ENCODE results near the gene SLC22A23.

Gene SLC22A23

DNA sequence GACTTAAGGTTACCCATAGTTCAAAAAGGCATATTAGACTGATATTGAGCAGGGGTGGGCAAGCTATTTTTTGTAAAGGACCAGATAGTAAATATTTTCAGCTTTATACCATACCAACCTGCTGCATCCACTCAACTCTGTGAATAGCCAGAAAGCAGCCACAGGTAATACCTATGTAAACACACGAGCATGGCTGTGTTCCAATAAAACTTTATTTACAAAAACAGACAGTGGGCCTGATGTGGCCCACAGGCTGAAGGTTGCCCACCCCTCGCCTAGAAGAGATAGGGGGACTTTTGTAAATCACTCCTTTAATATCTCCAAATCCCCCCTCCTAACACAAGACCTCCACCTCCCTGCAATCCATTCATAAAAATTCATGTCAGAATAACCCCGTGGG lies 133.7 kb downstream of the SLC22A23 start:
- no peaks in the 10 kb centered on the region for H3K36me3 ChIP-seq (ENCODE audit: insufficient read depth, low read length)
- H3K4me1 ChIP-seq (ENCODE audit: insufficient read depth, low read length) = peaks cover 6% of the 10 kb centered on the region
- H4K20me1 ChIP-seq (ENCODE audit: insufficient read depth, low read length) = peaks cover 14% of the 10 kb centered on the region; the same call in 1 of the 2 replicates
- DNase-seq (no peak), ATAC-seq (ENCODE audit: insufficient read depth, low read depth) (no peak)
- no peak for TF ChIP-seq EZH2 (IDR thresholded peaks at IDR 0.05; ENCODE audit: borderline replicate concordance, low read depth, low read length, severe bottlenecking)
- TF ChIP-seq, protein P1, sequence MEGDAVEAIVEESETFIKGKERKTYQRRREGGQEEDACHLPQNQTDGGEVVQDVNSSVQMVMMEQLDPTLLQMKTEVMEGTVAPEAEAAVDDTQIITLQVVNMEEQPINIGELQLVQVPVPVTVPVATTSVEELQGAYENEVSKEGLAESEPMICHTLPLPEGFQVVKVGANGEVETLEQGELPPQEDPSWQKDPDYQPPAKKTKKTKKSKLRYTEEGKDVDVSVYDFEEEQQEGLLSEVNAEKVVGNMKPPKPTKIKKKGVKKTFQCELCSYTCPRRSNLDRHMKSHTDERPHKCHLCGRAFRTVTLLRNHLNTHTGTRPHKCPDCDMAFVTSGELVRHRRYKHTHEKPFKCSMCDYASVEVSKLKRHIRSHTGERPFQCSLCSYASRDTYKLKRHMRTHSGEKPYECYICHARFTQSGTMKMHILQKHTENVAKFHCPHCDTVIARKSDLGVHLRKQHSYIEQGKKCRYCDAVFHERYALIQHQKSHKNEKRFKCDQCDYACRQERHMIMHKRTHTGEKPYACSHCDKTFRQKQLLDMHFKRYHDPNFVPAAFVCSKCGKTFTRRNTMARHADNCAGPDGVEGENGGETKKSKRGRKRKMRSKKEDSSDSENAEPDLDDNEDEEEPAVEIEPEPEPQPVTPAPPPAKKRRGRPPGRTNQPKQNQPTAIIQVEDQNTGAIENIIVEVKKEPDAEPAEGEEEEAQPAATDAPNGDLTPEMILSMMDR (IDR thresholded peaks at IDR 0.05; ENCODE audit: borderline replicate concordance, extremely low read depth, low read length, poor library complexity, severe bottlenecking) = no peak
- no peaks in the 10 kb centered on the region for H3K9me3 ChIP-seq (ENCODE audit: insufficient read depth, low read length, severe bottlenecking)
- H2AFZ ChIP-seq (ENCODE audit: low read depth, low read length) = no peak overlapping the region
- H3K4me2 ChIP-seq (ENCODE audit: insufficient read depth, low read length) = no peak overlapping the region
- H3K4me3 ChIP-seq (ENCODE audit: low read depth in 1 of 2, low read length in 2 of 2) = no peak overlapping the region
- no peak overlapping the region for H3K27ac ChIP-seq (ENCODE audit: low read length)
- H3K27me3 ChIP-seq (ENCODE audit: insufficient read depth, low read length, poor library complexity) = peaks cover 38% of the 10 kb centered on the region
- no peaks in the 10 kb centered on the region for H3K79me2 ChIP-seq (ENCODE audit: insufficient read depth, low read length)
- H3K9ac ChIP-seq (ENCODE audit: low read depth, low read length) = no peak overlapping the region

GRCh38 chr6:3322366-3322890 lies 134.4 kb downstream of the SLC22A23 start:
- H3K9ac ChIP-seq (ENCODE audit: low read depth, low read length) = no peak overlapping the region
- TF ChIP-seq EZH2 (IDR thresholded peaks at IDR 0.05; ENCODE audit: borderline replicate concordance, low read depth, low read length, severe bottlenecking) = no peak
- TF ChIP-seq, protein P1 (IDR thresholded peaks at IDR 0.05; ENCODE audit: borderline replicate concordance, extremely low read depth, low read length, poor library complexity, severe bottlenecking) = no peak
- no peak overlapping the region for H3K4me3 ChIP-seq (ENCODE audit: low read depth in 1 of 2, low read length in 2 of 2)
- ATAC-seq (ENCODE audit: insufficient read depth, low read depth) (no peak), DNase-seq (no peak)
- no peaks in the 10 kb centered on the region for H3K9me3 ChIP-seq (ENCODE audit: insufficient read depth, low read length, severe bottlenecking)
- peaks cover 12% of the 10 kb centered on the region for H3K4me1 ChIP-seq (ENCODE audit: insufficient read depth, low read length)
- no peak overlapping the region for H3K27ac ChIP-seq (ENCODE audit: low read length)
- no peaks in the 10 kb centered on the region for H3K36me3 ChIP-seq (ENCODE audit: insufficient read depth, low read length)
- no peak overlapping the region for H3K4me2 ChIP-seq (ENCODE audit: insufficient read depth, low read length)
- H4K20me1 ChIP-seq (ENCODE audit: insufficient read depth, low read length) = peaks cover 18% of the 10 kb centered on the region; the same call in 1 of the 2 replicates
- peaks cover 36% of the 10 kb centered on the region for H3K27me3 ChIP-seq (ENCODE audit: insufficient read depth, low read length, poor library complexity)
- H3K79me2 ChIP-seq (ENCODE audit: insufficient read depth, low read length) = no peaks in the 10 kb centered on the region
- no peak overlapping the region for H2AFZ ChIP-seq (ENCODE audit: low read depth, low read length)

GRCh38 chr6:3321875-3322274 lies 135.0 kb downstream of the SLC22A23 start:
- Histone ChIP-seq H3K4me2 (ENCODE audit: insufficient read depth, low read length) (no peak overlapping the region), H4K20me1 (ENCODE audit: insufficient read depth, low read length) (peaks cover 18% of the 10 kb centered on the region; the same call in 1 of the 2 replicates), H3K27me3 (ENCODE audit: insufficient read depth, low read length, poor library complexity) (peaks cover 40% of the 10 kb centered on the region), H3K79me2 (ENCODE audit: insufficient read depth, low read length) (no peaks in the 10 kb centered on the region), H3K27ac (ENCODE audit: low read length) (no peak overlapping the region), H3K4me3 (ENCODE audit: low read depth in 1 of 2, low read length in 2 of 2) (no peak overlapping the region), H2AFZ (ENCODE audit: low read depth, low read length) (no peak overlapping the region), H3K9me3 (ENCODE audit: insufficient read depth, low read length, severe bottlenecking) (no peaks in the 10 kb centered on the region), H3K9ac (ENCODE audit: low read depth, low read length) (no peak overlapping the region), H3K4me1 (ENCODE audit: insufficient read depth, low read length) (peaks cover 12% of the 10 kb centered on the region), H3K36me3 (ENCODE audit: insufficient read depth, low read length) (no peaks in the 10 kb centered on the region)
- TF ChIP-seq, protein P1 (IDR thresholded peaks at IDR 0.05; ENCODE audit: borderline replicate concordance, extremely low read depth, low read length, poor library complexity, severe bottlenecking) = no peak
- no peak for TF ChIP-seq EZH2 (IDR thresholded peaks at IDR 0.05; ENCODE audit: borderline replicate concordance, low read depth, low read length, severe bottlenecking)
- ATAC-seq (ENCODE audit: insufficient read depth, low read depth) (no peak), DNase-seq (no peak)

All from DND-41 (cell line).